Body of pancreas (tissue), 4 donors: ENCODE data around the gene PDE6H. TPM values are rescaled to one million over a fixed set of nuclear protein-coding genes. Genes with fewer than 3 reads are reported as not detected.
A peak's percentile ranks its signal among the peaks of the same experiment; 100 is the strongest.

Experiments used
- ATAC-seq: fragments of 150-250 bp; one replicate; pipeline ENCODE4 v1.9.1; 2016
- DNase-seq, 4 donors: peaks; one replicate each; pipeline ENCODE4 v3.0.0-alpha.2; 2019
- H3K27ac ChIP-seq, 4 donors: fragments of 200-600 bp; sonication (generic); 1 replicate in 3 of 4; 2 replicates in 1 of 4; pipeline versions ENCODE4 v1.5.1 to v1.6.1; 2016 to 2019; ENCODE audit warnings: mild to moderate bottlenecking in 1 of 4, mixed read lengths in 1 of 4, moderate library complexity in 1 of 4
- H3K27me3 ChIP-seq, 2 donors: fragments of 200-600 bp; sonication (generic); one replicate each; pipeline ENCODE4 v1.6.0; 2016; ENCODE audit warnings: mild to moderate bottlenecking in 1 of 2
- H3K36me3 ChIP-seq, 2 donors: fragments of 200-600 bp; sonication (generic); replicated peaks in 1 of 2; 2 replicates each; pipeline ENCODE4 v1.5.1; 2016; ENCODE audit warnings: low read depth in 2 of 2; ENCODE audit not compliant: insufficient read depth in 1 of 2
- H3K4me1 ChIP-seq: fragments of 200-600 bp; sonication (generic); one replicate; pipeline ENCODE4 v1.6.0; 2016
- H3K4me3 ChIP-seq, 2 donors: fragments of 200-600 bp; sonication (generic); 1 replicate in 1 of 2; 2 replicates in 1 of 2; pipeline ENCODE4 v1.5.1; 2016 to 2019
- H3K9me3 ChIP-seq, 3 donors: fragments of 200-600 bp; sonication (generic); 1 replicate in 2 of 3; 2 replicates in 1 of 3; pipeline ENCODE4 v1.5.1; 2016
- CTCF ChIP-seq, 7 experiments: fragments of 450-650 bp in 4 of 7; fragments of 200-600 bp in 3 of 7; sonication (generic) in 3 of 7; IDR thresholded peaks; one replicate each; pipeline ENCODE4 v1.5.1; 2016 to 2019; ENCODE audit warnings: antibody characterized with exemption in 7 of 7
- POLR2A ChIP-seq, 3 donors: fragments of 450-650 bp; IDR thresholded peaks; one replicate each; pipeline ENCODE4 v1.6.1; 2016; ENCODE audit warnings: antibody characterized with exemption in 3 of 3, mild to moderate bottlenecking in 2 of 3
- WGBS, 2 donors: methylation state at CpG; one replicate each; pipeline ENCODE4 v1.1.5; 2017; 5-methylcytosine and 5-hydroxymethylcytosine counted together
- intact Hi-C: fragments of 100-400 bp; cut with DNase I; formaldehyde crosslinking; loops from one replicate; pipeline ENCODE4 v1.15.1; 2023
- total RNA-seq, 2 donors: library from RNA; depleted of rRNA; stranded (reverse); fragments of >200 nt; gene quantifications; one replicate each; pipeline ENCODE4 v1.1.0, GENCODE V29; 2016

The PDE6H gene
- total RNA-seq, 2 donors from 2014 or later: not detected

GRCh38 chr12:14957551-14958168 is 15.2 kb upstream of the PDE6H start:
- Histone ChIP-seq H3K4me1 (peaks cover 6% of the 10 kb centered on the region), H3K36me3 (no peaks in the 10 kb centered on the region), H3K27ac (no peak overlapping the region), H3K4me3 (no peak overlapping the region), H3K9me3 (no peaks in the 10 kb centered on the region), H3K27me3 (no peaks in the 10 kb centered on the region)
- ATAC-seq (no peak), DNase-seq (no peak)
- intact Hi-C loops: no loop called here
- 64 to 75% methylated on average over 5 of the region's 5 CpGs for WGBS, 2 donors
- TF ChIP-seq CTCF (IDR thresholded peaks at IDR 0.05): no peak
- TF ChIP-seq POLR2A (IDR thresholded peaks at IDR 0.05): no peak

DNA sequence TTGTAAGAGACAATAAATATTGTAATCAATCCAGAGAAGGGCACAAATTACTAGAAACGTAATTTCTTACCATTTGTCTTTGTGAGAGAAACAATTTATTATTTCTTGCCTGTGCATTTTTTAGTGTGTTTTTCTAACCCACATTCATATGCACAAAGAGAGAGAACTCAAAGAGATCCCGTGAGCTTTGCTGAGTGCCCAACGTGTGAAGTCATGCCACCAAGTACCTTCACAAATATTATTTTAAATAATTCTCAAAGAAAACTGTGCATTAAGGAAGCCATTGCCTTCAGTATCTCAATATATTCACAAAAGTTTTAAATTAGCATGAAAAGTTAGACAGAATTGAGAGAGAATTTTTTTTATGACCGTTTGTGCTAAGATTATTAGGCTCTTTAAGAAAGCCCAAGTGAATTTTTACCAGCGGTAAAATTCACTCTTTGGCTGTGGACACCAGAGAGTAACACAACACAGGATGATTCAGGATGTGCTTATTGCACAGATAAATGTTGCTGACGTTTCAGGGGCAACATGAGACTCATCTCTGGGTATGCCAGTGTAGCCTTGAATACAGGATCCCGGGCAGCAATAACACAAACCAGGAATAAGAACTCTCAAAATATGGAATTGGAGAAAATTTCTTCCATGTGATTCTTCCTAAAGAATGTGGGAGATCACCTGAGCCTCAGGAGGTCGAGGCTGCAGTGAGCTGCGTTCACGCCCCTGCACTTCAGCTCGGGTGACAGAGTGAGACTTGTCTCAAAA is 14.3 kb upstream of the PDE6H start:
- Histone ChIP-seq H3K9me3 (no peaks in the 10 kb centered on the region), H3K27me3 (no peaks in the 10 kb centered on the region), H3K4me3 (no peak overlapping the region), H3K4me1 (peaks cover 6% of the 10 kb centered on the region), H3K36me3 (no peaks in the 10 kb centered on the region), H3K27ac (peak overlapping the region in 1 of 4 donors; percentile 72)
- WGBS, 2 donors: 67 to 72% methylated on average over 11 of the region's 11 CpGs
- ATAC-seq (no peak), DNase-seq (no peak)
- intact Hi-C loops: no loop called here
- TF ChIP-seq POLR2A (IDR thresholded peaks at IDR 0.05): no peak
- no peak for TF ChIP-seq CTCF (IDR thresholded peaks at IDR 0.05)

DNA sequence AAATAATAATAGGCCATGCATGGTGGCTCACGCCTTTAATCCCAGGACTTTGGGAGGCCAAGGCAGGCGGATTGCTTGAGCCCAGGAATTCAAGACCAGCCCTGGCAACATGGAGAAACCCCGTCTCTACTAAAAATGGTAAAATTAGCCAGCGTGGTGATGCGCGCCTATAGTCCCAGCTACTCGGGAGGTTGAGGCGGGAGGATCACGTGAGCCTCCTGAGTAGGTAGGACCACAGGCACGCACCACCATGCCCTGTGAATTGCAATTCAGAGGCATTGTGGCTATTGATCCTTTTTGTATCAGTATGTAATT is 13.8 kb upstream of the PDE6H start:
- no peak for TF ChIP-seq POLR2A (IDR thresholded peaks at IDR 0.05)
- TF ChIP-seq CTCF (IDR thresholded peaks at IDR 0.05): no peak
- Histone ChIP-seq H3K36me3 (no peaks in the 10 kb centered on the region), H3K4me1 (peaks cover 6% of the 10 kb centered on the region), H3K9me3 (no peaks in the 10 kb centered on the region), H3K27me3 (no peaks in the 10 kb centered on the region), H3K27ac (peak overlapping the region in 1 of 4 donors; percentile 72), H3K4me3 (no peak overlapping the region)
- 89 to 95% methylated on average over 10 of the region's 10 CpGs for WGBS, 2 donors
- no peak for ATAC-seq
- no peak for DNase-seq
- intact Hi-C loops: no loop called here

- TF ChIP-seq CTCF (IDR thresholded peaks at IDR 0.05) (no peak), POLR2A (IDR thresholded peaks at IDR 0.05) (no peak)
- no peaks in the 10 kb centered on the region for H3K27me3 ChIP-seq
- DNase-seq (no peak), ATAC-seq (no peak)
- no peaks in the 10 kb centered on the region for H3K9me3 ChIP-seq
- no peak overlapping the region for H3K4me3 ChIP-seq
- H3K27ac ChIP-seq: peak overlapping the region in 1 of 4 donors; percentile 72
- peaks cover 6% of the 10 kb centered on the region for H3K4me1 ChIP-seq
- H3K36me3 ChIP-seq: no peaks in the 10 kb centered on the region
- intact Hi-C loops: no loop called here
- 51 to 54% methylated on average over 3 of the region's 3 CpGs for WGBS, 2 donors
These were observed 13.4 kb upstream of the PDE6H start for GRCh38 chr12:14959463-14959862.
